CD8-positive, alpha-beta memory T cell (primary cell): ENCODE results near the gene MDH2. TPM values are rescaled to one million over a fixed set of nuclear protein-coding genes. Genes with fewer than 3 reads are reported as not detected.
"Not testable (repeated sequence)": the region's sequence is repeated elsewhere in the genome, so short reads cannot be mapped to it uniquely, and the experiment has no call there.

Source experiments
- CTCF ChIA-PET: fragments of 350-600 bp; sonication (Branson Sonifier 250); formaldehyde crosslinking; loops from one replicate; lab custom pipeline; 2021; ENCODE audit warnings: antibody characterized with exemption; lab: Charles Lee
- POLR2A ChIA-PET: fragments of 350-600 bp; sonication (Branson Sonifier 250); formaldehyde crosslinking; loops from one replicate; lab custom pipeline; 2021; ENCODE audit warnings: antibody characterized with exemption; lab: Charles Lee
- DNase-seq, 5 donors: peaks; one replicate each; pipeline versions ENCODE4 v3.0.0 to v3.0.0-alpha.2; 2020 to 2022; ENCODE audit warnings: mixed read lengths in 1 of 5
- H3K27ac ChIP-seq: one replicate; pipeline ENCODE4 v1.7.0; 2013; ENCODE audit warnings: low read depth, mild to moderate bottlenecking, low read length, moderate library complexity
- H3K27me3 ChIP-seq: 2 replicates; pipeline ENCODE4 v1.7.0; 2013; ENCODE audit warnings: low read length, mild to moderate bottlenecking; ENCODE audit not compliant: insufficient read depth, poor library complexity, severe bottlenecking
- H3K36me3 ChIP-seq: 2 replicates; pipeline ENCODE4 v1.7.0; 2013; ENCODE audit warnings: mild to moderate bottlenecking, low read length, moderate library complexity; ENCODE audit not compliant: insufficient read depth
- H3K4me1 ChIP-seq: 2 replicates; pipeline ENCODE4 v1.7.0; 2013; ENCODE audit warnings: mild to moderate bottlenecking, low read length, moderate library complexity; ENCODE audit not compliant: insufficient read depth
- H3K4me3 ChIP-seq: 2 replicates; pipeline ENCODE4 v1.7.0; 2013; ENCODE audit warnings: mild to moderate bottlenecking, low read length
- H3K9me3 ChIP-seq: 2 replicates; pipeline ENCODE4 v1.7.0; 2013; ENCODE audit warnings: mild to moderate bottlenecking, low read length
- H3K27ac Mint-ChIP-seq, 8 donors: one replicate each; pipeline ENCODE4 v1.8.0; 2020 to 2021; ENCODE audit warnings: mixed read lengths in 8 of 8, mild to moderate bottlenecking in 6 of 8, inconsistent platforms in 3 of 8, moderate library complexity in 3 of 8
- H3K27me3 Mint-ChIP-seq, 2 donors: one replicate each; pipeline ENCODE4 v1.8.0; 2020 to 2021; ENCODE audit warnings: mixed read lengths in 2 of 2, mild to moderate bottlenecking in 1 of 2, moderate library complexity in 1 of 2
- H3K36me3 Mint-ChIP-seq, 3 donors: one replicate each; pipeline ENCODE4 v1.8.0; 2020 to 2021; ENCODE audit warnings: mixed read lengths in 3 of 3, inconsistent platforms in 1 of 3, mild to moderate bottlenecking in 1 of 3
- H3K4me1 Mint-ChIP-seq, 3 donors: one replicate each; pipeline ENCODE4 v1.8.0; 2020 to 2021; ENCODE audit warnings: mixed read lengths in 3 of 3, inconsistent platforms in 1 of 3, mild to moderate bottlenecking in 1 of 3
- H3K4me3 Mint-ChIP-seq, 7 donors: one replicate each; pipeline ENCODE4 v1.8.0; 2020 to 2021; ENCODE audit warnings: mixed read lengths in 7 of 7, mild to moderate bottlenecking in 6 of 7, moderate library complexity in 4 of 7, inconsistent platforms in 2 of 7
- H3K9me3 Mint-ChIP-seq, 5 donors: one replicate each; pipeline ENCODE4 v1.8.0; 2020 to 2022; ENCODE audit warnings: mixed read lengths in 5 of 5, mild to moderate bottlenecking in 3 of 5, moderate library complexity in 2 of 5, inconsistent platforms in 1 of 5
- polyA plus RNA-seq: library from polyadenylated mRNA; unstranded; fragments of 300-500 nt; fragmentation: Illumina TruSeq; gene quantifications from one replicate; pipeline ENCODE4 v1.2.3, GENCODE V29; 2021
- total RNA-seq, 2 experiments: library from RNA; stranded (reverse); gene quantifications; one replicate each; pipeline ENCODE4 v1.2.3, GENCODE V29; 2021

Gene MDH2
- total and polyA plus RNA-seq, 3 experiments from 2014 or later = 171 to 282 (median 272) TPM

GRCh38 chr7:76057103-76057812, 9.4 kb downstream of the MDH2 start:
- Histone ChIP-seq H3K36me3 (peaks cover 50% of the 10 kb centered on the region), H3K4me3 (no peak overlapping the region), H3K4me1 (peaks cover under 1% of the 10 kb centered on the region), H3K9me3 (no peaks in the 10 kb centered on the region), H3K27ac (no peak overlapping the region), H3K27me3 (no peaks in the 10 kb centered on the region)
- POLR2A ChIA-PET = interaction anchor here (1.3 kb wide), 1 partner anchor 9 kb away, joined by 3 read pairs; the partner anchor contains the start of genes MDH2 and STYXL1
- CTCF ChIA-PET = no interaction called here
- Mint-ChIP-seq H3K4me3 (no peak overlapping the region), H3K27me3 (no peaks in the 10 kb centered on the region), H3K27ac (no peak overlapping the region), H3K4me1 (peaks cover 3 to 15% (median 5%) of the 10 kb centered on the region in 3 donors), H3K9me3 (no peaks in the 10 kb centered on the region), H3K36me3 (peaks cover 4 to 91% (median 9%) of the 10 kb centered on the region in 3 donors)
- DNase-seq = no peak

DNA sequence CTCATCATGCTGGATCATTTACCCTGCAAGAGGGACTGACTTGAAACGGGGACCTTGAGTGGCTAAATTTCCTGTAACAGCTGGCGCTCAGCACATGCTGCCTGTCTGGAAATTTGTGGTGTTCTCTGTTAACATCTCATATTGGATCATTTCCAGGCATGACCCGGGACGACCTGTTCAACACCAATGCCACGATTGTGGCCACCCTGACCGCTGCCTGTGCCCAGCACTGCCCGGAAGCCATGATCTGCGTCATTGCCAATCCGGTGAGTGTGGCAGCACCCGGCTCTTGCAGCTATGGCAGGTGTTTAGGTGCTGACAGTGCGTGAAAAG, 9.9 kb downstream of the MDH2 start:
- Mint-ChIP-seq H3K27ac (no peak overlapping the region), H3K4me3 (no peak overlapping the region), H3K36me3 (peaks cover 8 to 94% (median 11%) of the 10 kb centered on the region in 3 donors), H3K27me3 (no peaks in the 10 kb centered on the region), H3K4me1 (peaks cover 2 to 12% (median 4%) of the 10 kb centered on the region in 3 donors), H3K9me3 (no peaks in the 10 kb centered on the region)
- Histone ChIP-seq H3K36me3 (peaks cover 50% of the 10 kb centered on the region), H3K9me3 (no peaks in the 10 kb centered on the region), H3K4me1 (no peaks in the 10 kb centered on the region), H3K27me3 (no peaks in the 10 kb centered on the region), H3K4me3 (no peak overlapping the region), H3K27ac (no peak overlapping the region)
- ChIA-PET POLR2A (no interaction called here), CTCF (no interaction called here)
- no peak for DNase-seq

DNA sequence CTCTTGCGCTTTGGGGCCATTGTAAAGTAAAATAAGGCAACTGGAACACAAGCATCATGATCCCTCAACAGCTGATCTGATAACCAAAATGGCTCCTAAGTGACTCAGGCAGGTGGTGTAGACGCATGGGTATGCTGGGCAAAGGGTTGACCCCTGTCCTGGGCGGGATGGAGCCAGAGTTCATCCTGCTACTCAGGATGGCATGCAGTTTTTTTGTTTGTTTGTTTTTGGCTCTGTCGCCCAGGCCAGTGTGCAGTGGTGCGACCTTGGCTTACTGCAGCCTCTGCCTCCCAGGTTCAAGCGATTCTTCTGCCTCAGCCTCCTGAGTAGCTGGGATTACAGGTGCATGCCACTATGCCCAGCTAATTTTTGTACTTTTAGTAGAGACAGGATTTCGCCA, 10.8 kb downstream of the MDH2 start:
- H3K27me3 ChIP-seq, DNase-seq, CTCF ChIA-PET, H3K27me3 Mint-ChIP-seq, H3K27ac ChIP-seq, H3K4me3 Mint-ChIP-seq, H3K4me1 Mint-ChIP-seq, H3K4me3 ChIP-seq, POLR2A ChIA-PET, H3K27ac Mint-ChIP-seq, H3K4me1 ChIP-seq, H3K9me3 ChIP-seq, H3K9me3 Mint-ChIP-seq: not testable (repeated sequence)
- peaks cover 57% of the 10 kb centered on the region for H3K36me3 ChIP-seq
- peaks cover 8 to 93% (median 13%) of the 10 kb centered on the region in 3 donors for H3K36me3 Mint-ChIP-seq

GRCh38 chr7:76060842-76061241, 12.9 kb downstream of the MDH2 start:
- Mint-ChIP-seq H3K4me3 (no peak overlapping the region), H3K27me3 (no peaks in the 10 kb centered on the region), H3K9me3 (no peaks in the 10 kb centered on the region), H3K4me1 (no peaks in the 10 kb centered on the region), H3K27ac (no peak overlapping the region), H3K36me3 (peaks cover 8 to 97% (median 20%) of the 10 kb centered on the region in 3 donors)
- ChIA-PET CTCF (no interaction called here), POLR2A (no interaction called here)
- Histone ChIP-seq H3K4me3 (no peak overlapping the region), H3K27me3 (no peaks in the 10 kb centered on the region), H3K36me3 (peaks cover 72% of the 10 kb centered on the region), H3K27ac (no peak overlapping the region), H3K4me1 (no peaks in the 10 kb centered on the region), H3K9me3 (no peaks in the 10 kb centered on the region)
- no peak for DNase-seq

GRCh38 chr7:76062254-76062653, 14.3 kb downstream of the MDH2 start:
- Histone ChIP-seq H3K4me3 (no peak overlapping the region), H3K27ac (no peak overlapping the region), H3K36me3 (peaks cover 65% of the 10 kb centered on the region), H3K4me1 (no peaks in the 10 kb centered on the region), H3K9me3 (no peaks in the 10 kb centered on the region), H3K27me3 (no peaks in the 10 kb centered on the region)
- POLR2A ChIA-PET = no interaction called here
- H3K27me3 Mint-ChIP-seq = no peaks in the 10 kb centered on the region
- H3K4me1 Mint-ChIP-seq = no peaks in the 10 kb centered on the region
- no peaks in the 10 kb centered on the region for H3K9me3 Mint-ChIP-seq
- H3K4me3 Mint-ChIP-seq = no peak overlapping the region
- H3K36me3 Mint-ChIP-seq = peaks cover 8 to 98% (median 28%) of the 10 kb centered on the region in 3 donors
- H3K27ac Mint-ChIP-seq = no peak overlapping the region
- CTCF ChIA-PET = no interaction called here
- DNase-seq = no peak

DNA sequence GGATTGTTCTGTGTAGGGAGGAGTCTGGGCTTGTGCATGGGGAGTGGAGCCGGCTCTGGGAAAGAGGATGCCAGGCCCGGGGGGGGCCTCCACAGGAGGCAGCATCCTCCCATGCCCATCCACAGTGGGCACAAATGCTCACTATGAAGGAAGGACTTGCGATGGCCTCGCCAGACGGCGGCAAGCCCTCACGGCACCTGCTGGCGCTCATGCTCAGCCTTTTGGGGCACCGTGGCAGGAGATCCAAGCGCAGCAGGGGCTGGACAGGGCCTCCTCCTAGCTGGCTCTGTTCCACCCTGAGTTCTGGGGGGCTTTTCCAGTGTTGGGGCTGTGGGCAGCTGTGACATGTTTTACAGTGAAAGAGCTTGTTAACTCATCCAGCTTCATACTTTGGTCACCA, 15.2 kb downstream of the MDH2 start:
- no peak overlapping the region for H3K27ac ChIP-seq
- no peaks in the 10 kb centered on the region for H3K9me3 Mint-ChIP-seq
- no peak overlapping the region for H3K4me3 ChIP-seq
- no peak overlapping the region for H3K4me3 Mint-ChIP-seq
- no peak for DNase-seq
- no peaks in the 10 kb centered on the region for H3K27me3 ChIP-seq
- ChIA-PET CTCF (no interaction called here), POLR2A (no interaction called here)
- no peaks in the 10 kb centered on the region for H3K4me1 Mint-ChIP-seq
- H3K27ac Mint-ChIP-seq = peak overlapping the region in 2 of 8 donors; percentile 3 to 11
- no peaks in the 10 kb centered on the region for H3K27me3 Mint-ChIP-seq
- H3K4me1 ChIP-seq = no peaks in the 10 kb centered on the region
- no peaks in the 10 kb centered on the region for H3K9me3 ChIP-seq
- H3K36me3 ChIP-seq = peaks cover 56% of the 10 kb centered on the region
- peaks cover 8 to 94% (median 28%) of the 10 kb centered on the region in 3 donors for H3K36me3 Mint-ChIP-seq

GRCh38 chr7:76063525-76063924, 15.6 kb downstream of the MDH2 start:
- H3K27me3 Mint-ChIP-seq = no peaks in the 10 kb centered on the region
- no peaks in the 10 kb centered on the region for H3K9me3 ChIP-seq
- DNase-seq = no peak
- H3K36me3 ChIP-seq = peaks cover 52% of the 10 kb centered on the region
- no peak overlapping the region for H3K4me3 ChIP-seq
- no peak overlapping the region for H3K27ac Mint-ChIP-seq
- H3K36me3 Mint-ChIP-seq = peaks cover 8 to 90% (median 28%) of the 10 kb centered on the region in 3 donors
- ChIA-PET POLR2A (no interaction called here), CTCF (no interaction called here)
- H3K27me3 ChIP-seq = no peaks in the 10 kb centered on the region
- no peaks in the 10 kb centered on the region for H3K4me1 Mint-ChIP-seq
- H3K9me3 Mint-ChIP-seq = no peaks in the 10 kb centered on the region
- no peak overlapping the region for H3K4me3 Mint-ChIP-seq
- H3K27ac ChIP-seq = no peak overlapping the region
- no peaks in the 10 kb centered on the region for H3K4me1 ChIP-seq

- Mint-ChIP-seq H3K9me3 (no peaks in the 10 kb centered on the region), H3K36me3 (peaks cover 8 to 81% (median 28%) of the 10 kb centered on the region in 3 donors), H3K4me1 (no peaks in the 10 kb centered on the region), H3K4me3 (no peak overlapping the region), H3K27ac (no peak overlapping the region), H3K27me3 (no peaks in the 10 kb centered on the region)
- no peak for DNase-seq
- Histone ChIP-seq H3K27ac (no peak overlapping the region), H3K4me3 (no peak overlapping the region), H3K9me3 (no peaks in the 10 kb centered on the region), H3K27me3 (no peaks in the 10 kb centered on the region), H3K4me1 (no peaks in the 10 kb centered on the region), H3K36me3 (peaks cover 43% of the 10 kb centered on the region)
- POLR2A ChIA-PET = no interaction called here
- CTCF ChIA-PET = no interaction called here
Observed at GRCh38 chr7:76064208-76064970, 16.5 kb downstream of the MDH2 start.
